GM19397 (cell line): ENCODE data around the gene PKP2.

ENCODE experiments used
- ATAC-seq: cut with Tn5 transposase; IDR thresholded peaks from one replicate; pipeline ENCODE4 v1.9.1; 2021; ENCODE audit warnings: mild to moderate bottlenecking, moderate library complexity; ENCODE audit not compliant: unreplicated experiment

PKP2 gene

GRCh38 chr12:32819424-32819823 lies 77.2 kb downstream of the PKP2 start:
- no peak for ATAC-seq

- ATAC-seq, result no peak
Measured at GRCh38 chr12:32811686-32812392, 84.7 kb downstream of the PKP2 start.

GRCh38 chr12:32809846-32810245 lies 86.7 kb downstream of the PKP2 start:
- ATAC-seq, result no peak

- no peak for ATAC-seq
Measured at GRCh38 chr12:32809196-32809595, 87.4 kb downstream of the PKP2 start.

- ATAC-seq, result no peak
Measured at GRCh38 chr12:32804301-32804700, 92.3 kb downstream of the PKP2 start.

- ATAC-seq, result no peak
Measured at GRCh38 chr12:32801269-32801980, 95.2 kb downstream of the PKP2 start.

- ATAC-seq, result no peak
Measured at GRCh38 chr12:32794281-32794680, 102.3 kb downstream of the PKP2 start.

GRCh38 chr12:32789916-32790315 lies 106.7 kb downstream of the PKP2 start:
- no peak for ATAC-seq

GRCh38 chr12:32789446-32789845 lies 107.1 kb downstream of the PKP2 start:
- ATAC-seq, result no peak

- no peak for ATAC-seq
Measured at GRCh38 chr12:32788405-32788804, 108.2 kb downstream of the PKP2 start.

- ATAC-seq, result no peak
Measured at GRCh38 chr12:32785557-32785956, 111.0 kb downstream of the PKP2 start.

- ATAC-seq, result no peak
Measured at GRCh38 chr12:32783029-32783428, 113.5 kb downstream of the PKP2 start.

- no peak for ATAC-seq
Measured at GRCh38 chr12:32780071-32780470, 116.5 kb downstream of the PKP2 start.

- no peak for ATAC-seq
Measured at GRCh38 chr12:32777691-32778175, 118.8 kb downstream of the PKP2 start.

GRCh38 chr12:32777159-32777558 lies 119.4 kb downstream of the PKP2 start:
- ATAC-seq, result no peak

- no peak for ATAC-seq
Measured at GRCh38 chr12:32776258-32776657, 120.3 kb downstream of the PKP2 start.

GRCh38 chr12:32773691-32774090 lies 122.9 kb downstream of the PKP2 start:
- no peak for ATAC-seq

- ATAC-seq, result no peak
Measured at GRCh38 chr12:32770141-32770540, 126.4 kb downstream of the PKP2 start.

GRCh38 chr12:32768518-32768917 lies 128.1 kb downstream of the PKP2 start:
- ATAC-seq, result no peak

- no peak for ATAC-seq
Measured at GRCh38 chr12:32765906-32766305, 130.7 kb downstream of the PKP2 start.

- no peak for ATAC-seq
Measured at GRCh38 chr12:32761716-32762115, 134.9 kb downstream of the PKP2 start.

- ATAC-seq, result no peak
Measured at GRCh38 chr12:32757157-32757556, 139.4 kb downstream of the PKP2 start.
